ENCODE data around the gene CPEB4.

The CPEB4 gene

GRCh38 chr5:174003795-174004194 is 115.6 kb downstream of the CPEB4 start:
- no peak for TF ChIP-seq CTCF (IDR thresholded peaks at IDR 0.05; ENCODE audit: insufficient read depth, low read length, poor library complexity, severe bottlenecking)
- no peaks in the 10 kb centered on the region for H3K36me3 ChIP-seq (ENCODE audit: control insufficient read depth, insufficient read depth, low read length)
- no peak for DNase-seq (ENCODE audit: extremely low read depth, insufficient read length)
- no peaks in the 10 kb centered on the region; the same call in 1 of the 2 replicates for H3K27me3 ChIP-seq (replicated peaks; ENCODE audit: control insufficient read depth, insufficient read depth, low read length)
- H3K4me3 ChIP-seq (replicated peaks; ENCODE audit: low read depth, low read length) = no peak overlapping the region

GRCh38 chr5:174008922-174009321 is 120.8 kb downstream of the CPEB4 start:
- TF ChIP-seq CTCF (IDR thresholded peaks at IDR 0.05; ENCODE audit: insufficient read depth, low read length, poor library complexity, severe bottlenecking) = no peak
- H3K27me3 ChIP-seq (replicated peaks; ENCODE audit: control insufficient read depth, insufficient read depth, low read length) = no peaks in the 10 kb centered on the region; the same call in 1 of the 2 replicates
- H3K4me3 ChIP-seq (replicated peaks; ENCODE audit: low read depth, low read length) = no peak overlapping the region
- no peak for DNase-seq (ENCODE audit: extremely low read depth, insufficient read length)
- no peaks in the 10 kb centered on the region for H3K36me3 ChIP-seq (ENCODE audit: control insufficient read depth, insufficient read depth, low read length)

GRCh38 chr5:174010365-174010764 is 122.2 kb downstream of the CPEB4 start:
- no peak overlapping the region for H3K4me3 ChIP-seq (replicated peaks; ENCODE audit: low read depth, low read length)
- DNase-seq (ENCODE audit: extremely low read depth, insufficient read length) = no peak
- no peak for TF ChIP-seq CTCF (IDR thresholded peaks at IDR 0.05; ENCODE audit: insufficient read depth, low read length, poor library complexity, severe bottlenecking)
- no peaks in the 10 kb centered on the region for H3K36me3 ChIP-seq (ENCODE audit: control insufficient read depth, insufficient read depth, low read length)
- no peaks in the 10 kb centered on the region; the same call in 1 of the 2 replicates for H3K27me3 ChIP-seq (replicated peaks; ENCODE audit: control insufficient read depth, insufficient read depth, low read length)

- no peak overlapping the region for H3K4me3 ChIP-seq (replicated peaks; ENCODE audit: low read depth, low read length)
- no peak for DNase-seq (ENCODE audit: extremely low read depth, insufficient read length)
- no peak for TF ChIP-seq CTCF (IDR thresholded peaks at IDR 0.05; ENCODE audit: insufficient read depth, low read length, poor library complexity, severe bottlenecking)
- no peaks in the 10 kb centered on the region for H3K36me3 ChIP-seq (ENCODE audit: control insufficient read depth, insufficient read depth, low read length)
- H3K27me3 ChIP-seq (replicated peaks; ENCODE audit: control insufficient read depth, insufficient read depth, low read length) = no peaks in the 10 kb centered on the region; the same call in 1 of the 2 replicates
Observed at GRCh38 chr5:174011441-174011840, 123.3 kb downstream of the CPEB4 start.
